C4-2B (cell line): ENCODE data around the gene TTLL12.

Source experiments
- ZFX ChIP-seq: fragments of 450-650 bp; IDR thresholded peaks from 2 replicates; pipeline ENCODE4 v1.6.1; 2017
- TF ChIP-seq, protein P1 (sequence below): fragments of 450-650 bp; conservative IDR thresholded peaks from 2 replicates; pipeline ENCODE4 v1.5.1; 2017; ENCODE audit warnings: mild to moderate bottlenecking

DNA sequence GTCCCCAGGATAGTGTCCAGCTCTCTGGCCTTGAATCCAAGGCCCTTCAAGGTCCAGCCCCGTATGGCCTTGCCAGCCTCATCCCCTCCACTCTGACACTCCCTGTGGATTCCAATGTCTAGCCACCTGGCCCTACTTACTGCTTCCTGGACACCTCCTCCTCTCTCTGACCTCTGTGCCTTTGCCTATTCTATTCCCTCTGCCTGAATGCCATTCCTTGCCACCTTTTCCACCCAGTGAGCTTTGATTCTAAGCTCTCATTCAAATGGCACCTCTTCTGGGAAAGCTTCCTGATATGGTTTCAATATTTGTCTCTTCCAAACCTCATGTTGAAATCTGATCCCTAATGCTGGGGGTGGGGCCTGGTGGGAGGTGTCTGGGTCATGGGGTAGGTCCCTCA is 31.9 kb upstream of the TTLL12 start:
- TF ChIP-seq, protein P1, sequence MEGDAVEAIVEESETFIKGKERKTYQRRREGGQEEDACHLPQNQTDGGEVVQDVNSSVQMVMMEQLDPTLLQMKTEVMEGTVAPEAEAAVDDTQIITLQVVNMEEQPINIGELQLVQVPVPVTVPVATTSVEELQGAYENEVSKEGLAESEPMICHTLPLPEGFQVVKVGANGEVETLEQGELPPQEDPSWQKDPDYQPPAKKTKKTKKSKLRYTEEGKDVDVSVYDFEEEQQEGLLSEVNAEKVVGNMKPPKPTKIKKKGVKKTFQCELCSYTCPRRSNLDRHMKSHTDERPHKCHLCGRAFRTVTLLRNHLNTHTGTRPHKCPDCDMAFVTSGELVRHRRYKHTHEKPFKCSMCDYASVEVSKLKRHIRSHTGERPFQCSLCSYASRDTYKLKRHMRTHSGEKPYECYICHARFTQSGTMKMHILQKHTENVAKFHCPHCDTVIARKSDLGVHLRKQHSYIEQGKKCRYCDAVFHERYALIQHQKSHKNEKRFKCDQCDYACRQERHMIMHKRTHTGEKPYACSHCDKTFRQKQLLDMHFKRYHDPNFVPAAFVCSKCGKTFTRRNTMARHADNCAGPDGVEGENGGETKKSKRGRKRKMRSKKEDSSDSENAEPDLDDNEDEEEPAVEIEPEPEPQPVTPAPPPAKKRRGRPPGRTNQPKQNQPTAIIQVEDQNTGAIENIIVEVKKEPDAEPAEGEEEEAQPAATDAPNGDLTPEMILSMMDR, result no peak
- no peak for TF ChIP-seq ZFX
